OCI-LY7 (cell line): ENCODE results near the gene CFAP68. TPM values are rescaled to one million over a fixed set of nuclear protein-coding genes. Genes with fewer than 3 reads are reported as not detected.
"Not testable (repeated sequence)": the region's sequence is repeated elsewhere in the genome, so short reads cannot be mapped to it uniquely, and the experiment has no call there.

ENCODE experiments used
- BruUV-seq: library from RNA; stranded (reverse); fragments of 400-500 nt; replicated peaks from 2 replicates; lab custom pipeline; 2021; lab: Mats Ljungman, UMichigan
- CTCF ChIA-PET: fragments of 300-600 bp; sonication (Branson Sonifier 250); formaldehyde crosslinking; loops from one replicate; lab custom pipeline; 2022; ENCODE audit warnings: antibody characterized with exemption; ENCODE audit not compliant: unreplicated experiment; lab: Charles Lee
- POLR2A ChIA-PET: fragments of 300-600 bp; sonication (Branson Sonifier 250); formaldehyde crosslinking; loops from one replicate; lab custom pipeline; 2022; ENCODE audit warnings: antibody characterized with exemption; lab: Charles Lee
- DNase-seq: peaks from one replicate; pipeline ENCODE4 v3.0.0-alpha.2; 2015; ENCODE audit warnings: low spot score
- H2AFZ ChIP-seq: fragments of 200-600 bp; sonication (generic), shearing (Covaris generic); 2 replicates; pipeline ENCODE4 v1.6.1; 2014; ENCODE audit warnings: mild to moderate bottlenecking, antibody characterized with exemption, low read length, moderate library complexity
- H3K27ac ChIP-seq: fragments of 200-600 bp; sonication (generic); 2 replicates; pipeline ENCODE4 v1.5.1; 2014; ENCODE audit warnings: mixed run types, low read depth, mild to moderate bottlenecking, moderate library complexity, low read length, inconsistent platforms; ENCODE audit not compliant: poor library complexity, severe bottlenecking
- H3K36me3 ChIP-seq: fragments of 200-600 bp; sonication (generic); 2 replicates; pipeline ENCODE4 v1.6.1; 2014; ENCODE audit warnings: mild to moderate bottlenecking, antibody characterized with exemption, low read length, moderate library complexity, mixed read lengths; ENCODE audit not compliant: insufficient read depth
- H3K4me1 ChIP-seq: fragments of 200-600 bp; sonication (generic); 2 replicates; pipeline ENCODE4 v1.5.1; 2014; ENCODE audit warnings: mild to moderate bottlenecking, low read length; ENCODE audit not compliant: insufficient read depth, poor library complexity, severe bottlenecking
- H3K4me2 ChIP-seq: fragments of 200-600 bp; sonication (generic); 2 replicates; pipeline ENCODE4 v1.6.1; 2014; ENCODE audit warnings: mild to moderate bottlenecking, low read length
- H3K4me3 ChIP-seq: fragments of 200-600 bp; sonication (generic); 2 replicates; pipeline ENCODE4 v1.5.1; 2014; ENCODE audit warnings: mild to moderate bottlenecking, low read depth, low read length; ENCODE audit not compliant: poor library complexity, severe bottlenecking
- H3K79me2 ChIP-seq: fragments of 200-600 bp; sonication (generic); 2 replicates; pipeline ENCODE4 v1.6.1; 2016; ENCODE audit warnings: low read depth, mild to moderate bottlenecking, low read length, moderate library complexity, mixed read lengths; ENCODE audit not compliant: insufficient read depth
- H3K9me2 ChIP-seq: fragments of 200-600 bp; sonication (generic); 2 replicates; pipeline ENCODE4 v1.6.1; 2016; ENCODE audit warnings: mild to moderate bottlenecking, low read length, mixed read lengths; ENCODE audit not compliant: insufficient read depth
- H3K9me3 ChIP-seq: fragments of 200-600 bp; sonication (generic); 2 replicates; pipeline ENCODE4 v1.6.1; 2014; ENCODE audit warnings: mild to moderate bottlenecking, mixed run types, low read length, mixed read lengths
- H4K20me1 ChIP-seq: fragments of 200-600 bp; sonication (generic); 2 replicates; pipeline ENCODE4 v1.6.1; 2014; ENCODE audit warnings: mild to moderate bottlenecking, antibody characterized with exemption, low read length, moderate library complexity, mixed read lengths; ENCODE audit not compliant: insufficient read depth
- CTCF ChIP-seq: fragments of 200-600 bp; sonication (generic); conservative IDR thresholded peaks from 2 replicates; pipeline ENCODE4 v1.5.1; 2014; ENCODE audit warnings: mild to moderate bottlenecking, antibody characterized with exemption, low read length, moderate library complexity, mixed read lengths
- EZH2phosphoT487 ChIP-seq: fragments of 200-600 bp; sonication (generic); IDR thresholded peaks from 2 replicates; pipeline ENCODE4 v1.6.1; 2018; ENCODE audit warnings: low read depth, borderline replicate concordance, mild to moderate bottlenecking, mixed run types, antibody characterized with exemption, low read length, moderate library complexity, mixed read lengths
- intact Hi-C: fragments of 100-400 bp; cut with micrococcal nuclease; formaldehyde crosslinking; loops from one replicate; pipeline ENCODE4 v1.10.0; 2022; ENCODE audit not compliant: unreplicated experiment
- total RNA-seq, 2 experiments: library from RNA; depleted of rRNA in 1 of 2; stranded (reverse); fragments of >200 nt in 1 of 2; shearing (Covaris generic) in 1 of 2; gene quantifications; 2 replicates each; pipeline ENCODE4 v1.2.3, GENCODE V29; 2014 to 2022

CFAP68 gene
- total RNA-seq, 2 experiments from 2014 or later, result 17.3 to 22.4 TPM

- H3K27ac ChIP-seq, result peak overlapping the region; percentile 72
- H3K79me2 ChIP-seq, result peaks cover 3% of the 10 kb centered on the region; the same call in 1 of the 2 replicates
- ChIA-PET CTCF (no interaction called here), POLR2A (interaction anchor here (0.7 to 1.3 kb wide), 2 partner anchors 13 to 47 kb away, joined by 3 to 5 read pairs; no protein-coding TSS in a partner anchor)
- no peak for DNase-seq
- BruUV-seq, result TSS peak; percentile 82
- no peak for TF ChIP-seq CTCF
- no peaks in the 10 kb centered on the region for H3K9me3 ChIP-seq
- no peaks in the 10 kb centered on the region for H4K20me1 ChIP-seq
- H3K4me3 ChIP-seq, result peak overlapping the region; percentile 75
- H3K9me2 ChIP-seq, result no peaks in the 10 kb centered on the region
- H2AFZ ChIP-seq, result peak overlapping the region; percentile 97
- intact Hi-C loops, result loop anchor here (2.0 to 5.0 kb wide), 2 partner anchors 104 to 209 kb away; partner anchors contain the start of genes SDHD and TIMM8B
- H3K4me2 ChIP-seq, result peak overlapping the region; percentile 84
- peaks cover 12% of the 10 kb centered on the region for H3K4me1 ChIP-seq
- peaks cover 7% of the 10 kb centered on the region; the same call in 1 of the 2 replicates for H3K36me3 ChIP-seq
Observed at GRCh38 chr11:111878385-111878848, 924 bp upstream of the CFAP68 start.

DNA sequence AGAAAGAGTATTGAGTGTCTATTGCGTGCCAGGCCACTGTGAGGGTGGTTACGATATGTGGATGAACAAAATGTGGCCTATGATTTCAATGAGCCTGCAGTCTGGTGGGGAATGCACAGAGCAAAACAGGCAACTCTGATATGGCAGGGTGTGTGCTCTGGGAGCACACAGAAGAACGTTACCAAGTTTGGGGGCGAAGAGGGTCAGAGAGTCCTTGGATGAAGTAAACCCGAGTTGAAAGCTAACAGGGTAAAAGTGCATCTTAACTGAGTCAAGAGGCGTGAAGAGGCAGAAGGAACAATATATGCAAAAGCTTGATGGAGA lies 258 bp downstream of the CFAP68 start:
- no peaks in the 10 kb centered on the region for H3K9me2 ChIP-seq
- H3K9me3 ChIP-seq, result no peaks in the 10 kb centered on the region
- TF ChIP-seq EZH2phosphoT487 (no peak), CTCF (no peak)
- intact Hi-C loops, result loop anchor here (1.0 to 5.0 kb wide), 3 partner anchors 47 to 208 kb away; partner anchors contain the start of genes SDHD and TIMM8B
- no peak for DNase-seq
- ChIA-PET CTCF (no interaction called here), POLR2A (interaction anchor here (0.9 to 4.2 kb wide), 3 partner anchors 8 to 46 kb away, joined by 3 to 27 read pairs (median 21); partner anchors contain the start of gene ALG9)
- H3K4me1 ChIP-seq, result peaks cover 12% of the 10 kb centered on the region
- peak overlapping the region; percentile 79 for H2AFZ ChIP-seq
- BruUV-seq, result TSS peak; percentile 95
- peaks cover 3% of the 10 kb centered on the region; the same call in 1 of the 2 replicates for H3K79me2 ChIP-seq
- peak overlapping the region; percentile 72 for H3K27ac ChIP-seq
- peak overlapping the region; percentile 75 for H3K4me3 ChIP-seq
- H4K20me1 ChIP-seq, result no peaks in the 10 kb centered on the region
- H3K4me2 ChIP-seq, result peak overlapping the region; percentile 85
- peaks cover 7% of the 10 kb centered on the region; the same call in 1 of the 2 replicates for H3K36me3 ChIP-seq

DNA sequence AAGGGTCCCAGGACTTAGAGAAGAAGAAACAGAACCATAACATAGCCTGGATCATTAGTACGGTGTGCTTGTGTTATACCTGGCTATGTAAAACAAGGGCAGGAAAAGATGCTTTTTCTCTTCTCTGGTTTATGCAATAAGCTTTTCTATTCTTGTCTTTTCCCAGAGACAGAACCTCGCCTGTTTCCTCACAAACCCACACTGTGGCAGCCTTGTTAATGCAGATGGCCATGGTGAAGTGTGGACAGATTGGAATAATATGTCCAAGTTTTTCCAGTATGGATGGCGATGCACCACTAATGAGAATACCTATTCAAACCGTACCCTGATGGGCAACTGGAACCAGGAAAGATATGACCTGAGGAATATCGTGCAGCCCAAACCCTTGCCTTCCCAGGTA lies 2.9 kb downstream of the CFAP68 start:
- Histone ChIP-seq H4K20me1 (no peaks in the 10 kb centered on the region), H3K4me3 (no peak overlapping the region), H3K79me2 (peaks cover 3% of the 10 kb centered on the region; the same call in 1 of the 2 replicates), H3K4me2 (no peak overlapping the region), H2AFZ (no peak overlapping the region), H3K27ac (no peak overlapping the region), H3K4me1 (peaks cover 12% of the 10 kb centered on the region), H3K9me2 (no peaks in the 10 kb centered on the region), H3K36me3 (no peaks in the 10 kb centered on the region), H3K9me3 (no peaks in the 10 kb centered on the region)
- intact Hi-C loops, result no loop called here
- TF ChIP-seq CTCF (no peak), EZH2phosphoT487 (no peak)
- no peak for DNase-seq
- BruUV-seq, result no TSS peak
- POLR2A ChIA-PET, result interaction anchor here (1.0 to 4.2 kb wide), 7 partner anchors 10 to 100 kb away, joined by 3 to 27 read pairs (median 5); partner anchors contain the start of gene ALG9
- CTCF ChIA-PET, result no interaction called here

DNA sequence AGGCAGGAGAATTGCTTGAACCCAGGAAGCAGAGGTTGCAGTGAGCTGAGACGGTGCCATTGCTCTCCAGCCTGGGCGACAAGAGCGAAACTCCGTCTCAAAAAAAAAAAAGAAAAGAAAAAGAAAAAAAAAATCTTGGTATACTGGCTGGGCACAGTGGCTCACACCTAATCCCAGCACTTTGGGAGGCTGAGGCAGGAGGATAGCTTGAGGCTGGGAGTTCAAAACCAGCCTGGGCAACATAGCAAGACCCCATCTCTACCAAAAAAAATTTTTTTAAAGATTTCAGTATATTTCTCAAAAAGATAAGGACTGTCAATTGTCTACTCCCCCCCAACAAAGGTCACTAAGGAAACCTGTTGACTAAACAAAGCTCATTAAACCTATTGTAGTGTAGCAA lies 5.7 kb downstream of the CFAP68 start:
- H3K4me3 ChIP-seq, BruUV-seq, H3K27ac ChIP-seq, H3K79me2 ChIP-seq, H4K20me1 ChIP-seq, H3K9me2 ChIP-seq, H3K4me2 ChIP-seq, H3K9me3 ChIP-seq, H2AFZ ChIP-seq, H3K4me1 ChIP-seq, DNase-seq, CTCF ChIA-PET, H3K36me3 ChIP-seq, intact Hi-C loops: not testable (repeated sequence)
- POLR2A ChIA-PET, result interaction anchor here (1.0 to 1.3 kb wide), 2 partner anchors 23 to 26 kb away, joined by 3 read pairs; no protein-coding TSS in a partner anchor
